Measurements from ENCODE around the gene KRT72. TPM values are rescaled to one million over a fixed set of nuclear protein-coding genes. Genes with fewer than 3 reads are reported as not detected.

KRT72 gene
- total RNA-seq, 2 experiments from 2014 or later = not detected

DNA sequence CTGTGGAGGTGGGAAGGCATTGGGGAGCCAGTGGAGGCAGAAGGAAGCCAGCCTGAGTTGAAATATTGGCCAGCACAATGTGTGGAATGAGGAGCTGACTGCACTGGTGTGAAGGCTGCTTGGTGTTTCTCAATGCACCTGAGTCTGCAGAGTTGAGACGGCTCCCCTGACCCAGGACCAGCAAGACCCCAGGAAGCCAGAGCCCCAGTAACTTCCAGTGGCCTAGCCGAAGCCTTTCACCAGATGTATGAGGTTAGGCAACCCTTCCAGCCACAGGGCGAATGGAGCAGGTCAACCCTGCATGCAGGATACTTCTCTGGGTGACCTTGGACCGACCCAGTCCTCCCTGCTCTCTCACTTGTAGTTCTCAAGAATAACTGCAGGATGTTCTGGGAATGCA, 30.0 kb upstream of the KRT72 start:
- CTCF ChIA-PET = no interaction called here

GRCh38 chr12:52630599-52631200, 29.4 kb upstream of the KRT72 start:
- POLR2A ChIA-PET = no interaction called here
- CTCF ChIA-PET = no interaction called here

More for the DNA sequence above, 30.0 kb upstream of the KRT72 start:
- POLR2A ChIA-PET = no interaction called here

DNA sequence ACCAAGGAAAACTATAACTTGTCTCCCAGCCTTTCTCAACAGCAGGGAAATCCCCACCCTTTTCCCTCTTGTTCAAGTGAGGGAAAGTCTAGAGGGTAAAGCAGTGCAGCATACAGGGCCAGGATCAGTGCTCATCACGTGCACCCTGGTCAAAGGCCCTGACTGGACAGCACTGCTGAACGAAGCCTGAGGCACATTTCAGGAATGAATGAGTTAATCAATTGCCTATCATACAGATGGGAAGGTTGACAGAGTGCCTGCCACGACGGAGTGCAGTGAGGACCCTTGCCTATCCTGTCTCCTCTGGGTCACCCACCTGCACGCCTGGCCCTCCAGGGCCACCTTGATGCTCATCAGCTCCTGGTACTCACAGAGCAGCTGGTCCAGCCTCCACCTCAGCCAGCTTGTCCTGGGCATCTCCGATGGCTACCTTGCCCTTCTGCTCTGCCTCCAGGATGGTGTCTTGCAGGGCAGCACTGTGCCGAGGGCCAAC, 28.8 kb upstream of the KRT72 start:
- POLR2A ChIA-PET = no interaction called here
- CTCF ChIA-PET = no interaction called here

GRCh38 chr12:52629281-52630007, 28.2 kb upstream of the KRT72 start:
- POLR2A ChIA-PET = no interaction called here
- CTCF ChIA-PET = no interaction called here

GRCh38 chr12:52628841-52629240, 27.6 kb upstream of the KRT72 start:
- POLR2A ChIA-PET = no interaction called here
- CTCF ChIA-PET = no interaction called here

- ChIA-PET CTCF (no interaction called here), POLR2A (no interaction called here)
These were observed 26.8 kb upstream of the KRT72 start for GRCh38 chr12:52628111-52628507.

- POLR2A ChIA-PET = no interaction called here
- CTCF ChIA-PET = no interaction called here
These were observed 26.3 kb upstream of the KRT72 start for GRCh38 chr12:52627395-52628110.

DNA sequence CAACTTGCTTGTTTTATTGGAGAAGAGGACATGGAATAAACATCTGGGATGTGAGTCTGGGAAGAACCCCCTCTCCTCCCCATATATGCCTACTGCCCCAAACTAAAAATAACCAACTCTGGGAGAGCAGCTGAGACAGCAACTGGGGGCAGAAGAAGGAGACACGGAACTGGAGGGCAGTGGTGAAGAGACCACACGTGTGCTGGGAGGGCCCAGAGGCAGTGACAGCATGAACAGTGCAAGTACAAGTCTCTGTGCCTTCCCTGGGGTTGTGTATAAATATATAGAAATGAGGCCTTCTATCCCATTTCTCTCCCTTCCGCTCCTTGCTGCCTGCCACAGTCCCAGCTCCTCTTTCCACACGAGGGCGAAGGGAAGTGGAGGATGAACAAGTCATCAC, 21.1 kb upstream of the KRT72 start:
- ChIA-PET POLR2A (no interaction called here), CTCF (no interaction called here)

GRCh38 chr12:52618866-52619265, 17.6 kb upstream of the KRT72 start:
- CTCF ChIA-PET = no interaction called here

GRCh38 chr12:52618216-52618615, 17.0 kb upstream of the KRT72 start, which contains the start of gene KRT73:
TSS of gene KRT73 (minus strand) at chr12:52618559. CDS start at chr12:52618524, 35 bp downstream.
- ChIA-PET CTCF (no interaction called here), POLR2A (no interaction called here)

More at GRCh38 chr12:52618866-52619265, 17.6 kb upstream of the KRT72 start:
- POLR2A ChIA-PET = no interaction called here

DNA sequence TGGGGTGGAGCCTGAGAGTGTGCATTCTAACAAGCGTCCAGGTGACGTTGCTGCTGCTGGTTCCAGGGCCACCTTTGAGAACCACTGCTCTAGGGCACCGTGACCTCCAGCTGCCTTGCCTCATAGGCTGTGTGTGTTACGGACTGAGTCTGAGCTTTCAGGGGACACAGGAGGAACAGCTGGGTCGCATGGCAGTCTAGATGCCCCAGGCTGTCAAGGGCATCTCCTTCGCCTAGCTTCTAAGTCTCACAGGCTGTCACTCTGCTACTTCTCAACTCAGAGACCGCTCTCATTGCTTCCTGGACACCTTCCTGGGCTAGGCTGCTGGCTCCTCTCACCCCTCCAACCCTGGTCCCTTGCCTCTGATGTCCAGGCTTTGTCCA, 16.1 kb upstream of the KRT72 start:
- ChIA-PET CTCF (no interaction called here), POLR2A (no interaction called here)

DNA sequence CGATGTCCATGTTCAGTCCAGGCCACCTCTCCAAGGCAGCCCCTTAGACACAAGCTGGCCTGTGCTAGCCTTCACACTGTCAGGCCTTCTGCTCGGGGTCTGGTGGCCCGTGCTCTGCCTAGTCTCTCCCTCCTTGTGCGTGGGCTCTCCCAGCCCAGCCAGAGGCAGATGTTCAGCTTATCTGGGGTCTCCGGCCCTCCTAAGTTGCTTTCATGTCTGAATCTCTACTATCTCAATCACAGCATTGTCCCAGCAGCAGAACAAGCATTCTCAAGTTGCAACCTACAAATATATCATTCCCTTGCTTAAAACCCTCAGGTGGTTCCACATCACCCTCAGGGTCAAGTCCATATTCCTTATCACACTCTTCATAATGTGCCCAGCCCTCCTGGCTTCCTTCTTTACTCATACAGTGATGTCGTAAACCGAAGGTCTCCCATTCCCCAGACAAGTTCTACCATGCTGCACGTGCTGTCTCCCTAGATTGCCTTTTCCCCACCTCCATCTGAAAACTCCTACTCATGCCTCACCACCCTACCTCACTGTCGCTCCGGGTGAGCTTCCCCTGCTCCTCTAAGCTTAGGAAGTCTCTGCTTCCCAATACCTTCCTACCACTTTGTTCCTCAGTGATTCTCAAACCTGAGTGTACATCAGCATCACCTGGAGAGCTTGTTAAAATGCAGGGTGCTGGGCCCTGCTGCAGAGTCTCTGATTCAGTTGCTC, 15.6 kb upstream of the KRT72 start:
- ChIA-PET CTCF (no interaction called here), POLR2A (no interaction called here)

- CTCF ChIA-PET = no interaction called here
- POLR2A ChIA-PET = no interaction called here
These were observed 14.6 kb upstream of the KRT72 start for GRCh38 chr12:52615912-52616311.

DNA sequence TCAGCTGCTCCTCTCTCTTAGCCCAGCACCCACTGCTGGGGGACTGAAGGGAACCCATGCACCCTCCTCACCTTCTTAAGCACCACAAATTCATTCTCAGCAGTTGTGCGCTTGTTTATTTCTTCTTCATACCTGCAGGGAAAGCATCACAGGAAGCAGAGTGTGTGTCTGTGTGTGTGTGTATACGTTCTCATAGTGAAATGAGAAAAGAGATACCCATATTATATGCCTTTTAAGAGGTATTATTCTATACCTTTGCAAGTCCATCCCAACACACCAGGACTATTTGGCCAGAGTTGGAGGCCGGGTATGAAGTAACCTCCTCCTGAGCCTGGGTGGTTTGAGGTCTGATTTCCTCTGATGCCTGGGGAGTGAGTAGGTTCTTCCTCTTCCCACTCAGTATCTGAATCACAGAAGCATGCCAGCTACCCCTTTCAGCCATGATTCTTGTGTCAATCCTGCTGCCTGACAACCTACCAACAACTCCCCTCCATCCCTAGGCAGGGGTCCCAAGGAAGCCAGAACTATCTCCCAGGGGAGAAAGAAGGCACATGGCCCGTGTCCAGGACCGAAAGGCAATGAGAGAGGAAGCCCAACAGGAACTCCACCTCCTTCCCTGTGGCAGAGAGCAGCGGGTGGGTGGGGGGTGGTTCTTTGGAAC, 14.1 kb upstream of the KRT72 start:
- CTCF ChIA-PET = no interaction called here
- POLR2A ChIA-PET = no interaction called here

DNA sequence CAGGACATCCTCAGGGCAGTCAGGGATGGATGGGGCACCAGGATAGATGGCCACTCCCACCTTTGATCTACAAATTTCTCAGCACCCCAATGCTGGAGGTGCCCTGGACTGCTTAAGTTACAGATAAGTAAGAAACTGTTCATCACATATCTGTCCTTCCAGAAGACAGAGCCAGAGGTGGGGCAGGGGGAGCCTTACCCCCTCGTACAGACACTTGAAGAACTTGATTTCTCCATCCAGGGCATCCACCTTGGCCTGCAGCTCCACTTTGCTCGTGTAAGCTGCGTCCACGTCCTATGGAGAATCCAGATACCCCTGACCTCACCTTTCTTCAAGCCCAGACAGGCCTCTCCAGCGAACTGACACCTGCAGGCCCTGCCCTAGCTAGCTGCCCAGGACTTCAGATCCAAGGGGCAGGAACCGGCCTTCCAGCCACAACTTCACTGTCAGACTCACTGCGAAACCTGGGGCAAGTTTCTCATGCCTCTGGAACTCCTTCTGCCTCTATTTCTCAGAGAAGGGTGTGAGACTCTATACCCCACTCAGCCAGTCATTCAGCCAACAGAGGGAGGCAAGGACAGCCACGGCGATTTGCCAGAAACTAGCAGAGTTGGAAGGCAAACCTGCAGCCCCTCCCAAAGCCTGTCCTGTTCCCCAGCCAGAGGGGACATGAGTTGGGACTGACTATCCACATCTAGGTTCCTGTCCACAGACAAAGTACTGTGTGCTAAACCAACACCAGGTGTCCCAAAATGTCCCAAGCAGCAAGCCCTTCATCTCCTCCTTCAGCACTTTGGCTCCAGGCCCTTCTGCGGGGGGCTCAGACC, 13.3 kb upstream of the KRT72 start:
- ChIA-PET CTCF (no interaction called here), POLR2A (no interaction called here)

GRCh38 chr12:52613384-52614030, 12.2 kb upstream of the KRT72 start:
- ChIA-PET CTCF (no interaction called here), POLR2A (no interaction called here)

- POLR2A ChIA-PET = no interaction called here
- CTCF ChIA-PET = no interaction called here
These were observed 11.4 kb upstream of the KRT72 start for GRCh38 chr12:52612431-52613383.

DNA sequence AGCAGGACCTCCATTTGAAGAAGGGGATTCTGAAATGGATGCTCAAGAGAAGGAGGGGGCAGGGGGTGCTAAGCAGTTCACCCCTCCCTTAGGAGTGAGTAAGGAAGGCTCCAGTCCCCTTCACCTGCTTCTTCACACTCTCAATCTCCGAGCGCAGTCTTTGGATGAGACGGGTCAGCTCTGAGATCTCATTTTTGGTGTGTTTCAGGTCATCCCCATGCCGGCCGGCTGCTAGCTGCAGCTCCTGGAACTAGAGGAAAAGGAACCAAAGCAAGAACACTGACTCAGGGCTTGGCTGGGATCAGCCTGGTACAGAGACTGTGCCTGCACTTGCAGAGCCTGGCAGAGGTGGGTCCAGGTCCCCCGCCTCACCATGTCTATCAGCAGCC, 9.8 kb upstream of the KRT72 start:
- POLR2A ChIA-PET = no interaction called here
- CTCF ChIA-PET = no interaction called here

All from activated CD8-positive, alpha-beta memory T cell treated with anti-CD3 and anti-CD28 coated beads for 36 hours (primary cell).